OCI-LY7 (cell line): ENCODE results near the gene LRRC8C.

Experiments
- CTCF ChIP-seq: fragments of 200-600 bp; sonication (generic); conservative IDR thresholded peaks from 2 replicates; pipeline ENCODE4 v1.5.1; 2014; ENCODE audit warnings: mild to moderate bottlenecking, antibody characterized with exemption, low read length, moderate library complexity, mixed read lengths
- EZH2phosphoT487 ChIP-seq: fragments of 200-600 bp; sonication (generic); IDR thresholded peaks from 2 replicates; pipeline ENCODE4 v1.6.1; 2018; ENCODE audit warnings: low read depth, borderline replicate concordance, mild to moderate bottlenecking, mixed run types, antibody characterized with exemption, low read length, moderate library complexity, mixed read lengths

GRCh38 chr1:89588480-89588879, 44.4 kb upstream of the LRRC8C start:
- TF ChIP-seq CTCF: no peak
- no peak for TF ChIP-seq EZH2phosphoT487
